ENCODE results near the gene PRR12. TPM values are rescaled to one million over a fixed set of nuclear protein-coding genes. Genes with fewer than 3 reads are reported as not detected.

PRR12 gene
- total and polyA plus RNA-seq, 10 donors: 3.7 to 44.3 (median 23.1) TPM

GRCh38 chr19:49558591-49558990, 32.4 kb upstream of the PRR12 start:
- intact Hi-C loops (cut with DNase I; ENCODE audit: low total_unique reads): no loop called here
- Histone ChIP-seq H3K27ac (peak overlapping the region in 3 of 8 donors; percentile 76 to 85 (median 76)), H3K4me3 (peak overlapping the region in 2 of 8 donors; percentile 32 to 55), H3K36me3 (peaks cover 0 to 89% (median 46%) of the 10 kb centered on the region in 6 donors), H3K27me3 (replicated peaks in 1 of 7) (no peaks in the 10 kb centered on the region), H3K9me3 (no peaks in the 10 kb centered on the region), H3K4me1 (peaks cover 31 to 95% (median 64%) of the 10 kb centered on the region in 6 donors)
- TF ChIP-seq CTCF (IDR thresholded peaks at IDR 0.05 in 8 of 11, conservative IDR thresholded peaks at IDR 0.05 in 3 of 11): no peak
- TF ChIP-seq POLR2A (IDR thresholded peaks at IDR 0.05): no peak
- TF ChIP-seq POLR2AphosphoS5 (IDR thresholded peaks at IDR 0.05): no peak
- 75 to 90% (median 86%) methylated on average over 7 of the region's 7 CpGs for WGBS, 5 donors
- no peak for DNase-seq

- DNase-seq: no peak
- Histone ChIP-seq H3K9me3 (no peaks in the 10 kb centered on the region), H3K27ac (peak overlapping the region in 5 of 8 donors; percentile 58 to 85 (median 76)), H3K4me3 (peak overlapping the region in 4 of 8 donors; percentile 10 to 55 (median 26)), H3K27me3 (replicated peaks in 1 of 7) (no peaks in the 10 kb centered on the region), H3K36me3 (peaks cover 0 to 89% (median 46%) of the 10 kb centered on the region in 6 donors), H3K4me1 (peaks cover 25 to 95% (median 59%) of the 10 kb centered on the region in 6 donors)
- TF ChIP-seq POLR2AphosphoS5 (IDR thresholded peaks at IDR 0.05): no peak
- no peak for TF ChIP-seq POLR2A (IDR thresholded peaks at IDR 0.05)
- no peak for TF ChIP-seq CTCF (IDR thresholded peaks at IDR 0.05 in 8 of 11, conservative IDR thresholded peaks at IDR 0.05 in 3 of 11)
- intact Hi-C loops (cut with DNase I; ENCODE audit: low total_unique reads): no loop called here
- 87 to 97% (median 93%) methylated on average over 3 of the region's 3 CpGs for WGBS, 5 donors
These were observed 31.5 kb upstream of the PRR12 start for GRCh38 chr19:49559443-49559842.

GRCh38 chr19:49559928-49560327, 31.1 kb upstream of the PRR12 start:
- peaks cover 0 to 87% (median 45%) of the 10 kb centered on the region in 6 donors for H3K36me3 ChIP-seq
- TF ChIP-seq POLR2A (IDR thresholded peaks at IDR 0.05): no peak
- no peak for TF ChIP-seq POLR2AphosphoS5 (IDR thresholded peaks at IDR 0.05)
- TF ChIP-seq CTCF (IDR thresholded peaks at IDR 0.05 in 8 of 11, conservative IDR thresholded peaks at IDR 0.05 in 3 of 11): no peak
- H3K4me1 ChIP-seq: peaks cover 24 to 95% (median 59%) of the 10 kb centered on the region in 6 donors
- H3K27me3 ChIP-seq (replicated peaks in 1 of 7): no peaks in the 10 kb centered on the region
- H3K27ac ChIP-seq: peak overlapping the region in 7 of 8 donors; percentile 44 to 85 (median 60)
- peak overlapping the region in 4 of 8 donors; percentile 10 to 55 (median 26) for H3K4me3 ChIP-seq
- no peak for DNase-seq
- intact Hi-C loops (cut with DNase I; ENCODE audit: low total_unique reads): no loop called here
- H3K9me3 ChIP-seq: no peaks in the 10 kb centered on the region
- 68 to 86% (median 82%) methylated on average over 11 to 15 of the region's 15 CpGs for WGBS, 5 donors

GRCh38 chr19:49560358-49560900, 30.6 kb upstream of the PRR12 start:
- intact Hi-C loops (cut with DNase I; ENCODE audit: low total_unique reads): no loop called here
- WGBS, 5 donors: 35 to 55% (median 38%) methylated on average over 15 of the region's 15 CpGs
- peaks cover 0 to 82% (median 42%) of the 10 kb centered on the region in 6 donors for H3K36me3 ChIP-seq
- peak overlapping the region; percentile 23 to 85 (median 59) for H3K27ac ChIP-seq
- no peak for DNase-seq
- H3K27me3 ChIP-seq (replicated peaks in 1 of 7): no peaks in the 10 kb centered on the region
- peaks cover 19 to 95% (median 59%) of the 10 kb centered on the region in 6 donors for H3K4me1 ChIP-seq
- peak overlapping the region in 4 of 8 donors; percentile 10 to 55 (median 26) for H3K4me3 ChIP-seq
- H3K9me3 ChIP-seq: no peaks in the 10 kb centered on the region
- TF ChIP-seq CTCF (IDR thresholded peaks at IDR 0.05 in 8 of 11, conservative IDR thresholded peaks at IDR 0.05 in 3 of 11): no peak
- TF ChIP-seq POLR2A (IDR thresholded peaks at IDR 0.05): no peak
- peak; percentile 39 to 60 (median 53) for TF ChIP-seq POLR2AphosphoS5 (IDR thresholded peaks at IDR 0.05)
